NCI-H1105 treated with DMSO at 0.1 percent for 48 hours (cell line): ENCODE measurements around the gene SYNPO.

Experiments
- DNase-seq: peaks from one replicate; lab custom pipeline; 2025; lab: John Stamatoyannopoulos, UW

Gene SYNPO

DNA sequence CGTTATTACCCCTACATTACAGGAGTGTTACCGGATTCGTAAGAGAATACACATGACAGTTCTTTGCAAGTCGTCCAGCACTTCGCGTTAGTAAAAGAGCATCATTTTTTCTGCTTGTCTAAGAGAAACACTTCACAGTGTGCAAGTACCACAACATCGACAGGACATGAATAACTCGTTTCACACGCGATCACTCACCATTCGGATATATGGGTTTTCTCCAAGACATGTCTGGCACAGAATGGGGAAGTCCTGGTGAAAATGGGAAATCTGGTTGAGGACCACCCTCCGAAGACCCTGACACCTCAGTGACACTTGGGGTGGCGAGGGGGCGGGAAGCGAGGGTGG lies 59.8 kb downstream of the SYNPO start:
- DNase-seq: no peak

DNA sequence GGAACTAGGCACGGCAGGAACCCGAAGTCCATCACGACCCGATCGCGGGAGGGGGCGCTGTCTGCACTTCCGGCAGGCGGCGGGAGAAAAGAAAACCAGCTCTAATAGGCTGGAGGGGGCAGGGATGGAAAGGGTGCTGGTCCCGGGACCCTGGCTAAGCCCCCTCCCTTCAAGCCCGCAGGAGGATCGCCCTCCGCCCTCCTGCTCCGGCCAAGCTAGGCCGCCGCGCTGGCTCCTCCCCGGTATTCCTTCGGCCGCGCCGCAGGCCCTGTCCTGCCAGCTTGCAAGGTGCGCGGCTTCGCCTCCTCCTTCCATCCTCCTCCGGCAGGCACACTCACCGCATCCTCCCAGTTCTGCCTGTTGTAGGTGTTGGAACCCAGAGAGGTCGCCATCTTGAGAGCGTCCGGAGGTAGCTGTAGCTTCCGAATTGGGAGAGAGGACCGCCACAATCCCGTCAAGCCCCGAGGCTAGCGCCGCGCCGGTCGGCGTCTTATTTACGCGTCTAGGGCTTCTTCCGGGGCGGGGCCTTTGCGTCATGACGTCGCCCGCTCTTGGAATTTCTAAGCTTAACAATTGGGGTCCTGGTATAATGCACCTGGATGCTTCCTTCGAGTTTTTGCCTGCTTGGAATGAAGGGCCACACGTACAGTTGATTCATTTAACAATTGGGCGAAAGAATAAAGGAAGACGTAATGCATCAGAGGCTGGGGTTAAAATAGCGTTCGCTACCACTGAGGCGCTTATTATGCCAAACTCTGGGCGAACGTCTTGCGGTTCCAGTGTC lies 60.3 kb downstream of the SYNPO start, which contains the start of gene RBM22:
RBM22 (minus strand) TSS at position 469 of the 784 bp plus-strand sequence; CDS start at position 392, 77 bp downstream.
- peak; percentile 78 for DNase-seq

DNA sequence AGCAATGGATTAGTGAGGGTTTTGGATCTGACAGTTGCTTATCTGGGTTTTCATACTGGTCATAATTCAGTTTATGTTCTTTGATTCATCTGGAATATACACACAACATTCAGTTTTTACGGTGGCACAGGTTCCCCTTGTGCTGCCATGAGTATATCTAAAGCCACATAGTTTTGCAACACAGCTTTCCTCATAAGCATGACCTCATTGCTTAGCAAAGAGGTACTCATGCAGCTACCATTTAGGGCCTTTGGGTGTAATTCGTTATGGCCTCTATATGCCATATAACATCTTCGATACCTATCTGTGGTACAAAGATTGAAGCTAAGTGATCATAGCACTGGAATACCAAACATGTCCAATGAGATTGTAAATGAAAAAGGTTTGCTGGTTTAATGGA lies 63.3 kb downstream of the SYNPO start:
- no peak for DNase-seq

DNA sequence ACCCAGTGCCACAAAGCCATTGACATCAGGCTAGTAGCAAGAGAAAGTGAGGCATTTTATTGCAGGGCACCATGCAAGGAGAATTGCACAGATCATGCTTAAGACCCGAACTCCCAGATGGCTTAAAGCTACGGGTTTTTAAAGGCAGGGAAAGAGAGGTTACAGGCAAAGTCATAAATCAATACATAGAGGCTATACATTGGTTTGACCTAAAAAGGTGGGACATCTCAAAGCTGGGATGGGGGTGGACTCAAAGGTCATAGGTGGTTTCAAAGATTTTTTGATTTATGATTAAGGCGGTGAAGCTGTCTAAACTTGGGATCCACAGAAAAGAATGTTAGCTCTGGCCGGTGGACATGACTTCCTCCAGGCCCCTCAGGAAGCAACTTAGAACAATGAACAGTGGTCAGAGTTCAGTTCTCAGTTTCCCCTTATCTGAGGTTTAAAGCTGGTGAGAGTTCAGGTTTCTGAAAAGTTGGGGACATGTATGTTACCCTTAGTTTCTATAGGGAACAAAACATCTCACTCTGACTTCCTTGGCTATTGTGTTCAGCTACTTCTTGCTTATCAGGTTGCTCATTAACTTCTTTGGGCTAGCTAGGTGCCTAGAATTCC lies 66.4 kb downstream of the SYNPO start:
- no peak for DNase-seq
